Lower lobe of right lung (tissue), 2 donors: ENCODE results near the gene CD63. TPM values are rescaled to one million over a fixed set of nuclear protein-coding genes. Genes with fewer than 3 reads are reported as not detected.
A peak's percentile ranks its signal among the peaks of the same experiment; 100 is the strongest.

Experiments used
- ATAC-seq, 2 donors: fragments of 200-7000 bp; cut with Tn5 transposase; one replicate each; pipeline ENCODE4 v1.9.1; 2020 to 2022; ENCODE audit warnings: mild to moderate bottlenecking in 2 of 2, moderate library complexity in 2 of 2
- DNase-seq: peaks from one replicate; pipeline ENCODE4 v3.0.0-alpha.2; 2020
- H3K27ac ChIP-seq: fragments of 200-600 bp; one replicate; pipeline ENCODE4 v1.8.0; 2022
- H3K27me3 ChIP-seq: fragments of 200-600 bp; one replicate; pipeline ENCODE4 v1.8.0; 2022; ENCODE audit warnings: low read depth
- H3K36me3 ChIP-seq: fragments of 200-600 bp; one replicate; pipeline ENCODE4 v1.8.0; 2022; ENCODE audit warnings: mild to moderate bottlenecking
- H3K4me1 ChIP-seq: fragments of 200-600 bp; one replicate; pipeline ENCODE4 v1.8.0; 2022
- H3K4me3 ChIP-seq: fragments of 200-600 bp; one replicate; pipeline ENCODE4 v1.8.0; 2022; ENCODE audit warnings: mild to moderate bottlenecking
- H3K9me3 ChIP-seq: fragments of 200-600 bp; one replicate; pipeline ENCODE4 v1.8.0; 2022
- intact Hi-C: fragments of 100-400 bp; cut with DNase I; formaldehyde crosslinking; loops from one replicate; pipeline ENCODE4 v1.11.0; 2022
- total RNA-seq: library from RNA; stranded (reverse); fragmentation: NEBNext Ultra II Directional; extraction: Animal tissue kit (Norgen Biotek cat#: 25700); gene quantifications from one replicate; pipeline ENCODE4 v1.2.1, GENCODE V29; 2021
- TF ChIP-seq, protein P1 (sequence below): fragments of 200-600 bp; IDR thresholded peaks from one replicate; pipeline ENCODE4 v1.8.0; 2022; ENCODE audit warnings: antibody characterized with exemption, mild to moderate bottlenecking
- donor health status: DM: no; HTN: yes; CAD: no; lungs with severe emphysema.

Gene CD63
- total RNA-seq, 1 donor from 2014 or later = 1,142 TPM

DNA sequence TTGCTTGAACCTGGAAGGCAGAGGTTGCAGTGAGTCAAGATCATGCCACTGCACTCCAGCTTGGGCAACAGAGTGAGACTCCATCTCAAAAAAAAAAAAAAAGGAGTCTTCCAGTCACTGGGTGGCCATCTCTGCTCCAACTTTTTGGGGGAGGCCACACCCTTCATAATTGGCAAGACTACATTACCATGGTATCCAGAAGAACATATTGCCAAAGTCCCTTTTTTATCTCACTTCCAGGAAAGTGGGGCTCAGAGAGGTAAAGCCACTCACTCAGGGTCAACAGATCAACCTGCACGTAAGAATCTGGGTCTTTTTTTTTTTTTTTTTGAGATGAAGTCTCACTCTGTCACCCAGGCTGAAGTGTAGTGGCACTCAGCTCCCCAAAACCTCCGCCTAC is 5.0 kb upstream of the CD63 start:
- H3K27me3 ChIP-seq = no peaks in the 10 kb centered on the region
- H3K4me3 ChIP-seq = no peak overlapping the region
- no peaks in the 10 kb centered on the region for H3K9me3 ChIP-seq
- peaks cover 42% of the 10 kb centered on the region for H3K4me1 ChIP-seq
- TF ChIP-seq, protein P1, sequence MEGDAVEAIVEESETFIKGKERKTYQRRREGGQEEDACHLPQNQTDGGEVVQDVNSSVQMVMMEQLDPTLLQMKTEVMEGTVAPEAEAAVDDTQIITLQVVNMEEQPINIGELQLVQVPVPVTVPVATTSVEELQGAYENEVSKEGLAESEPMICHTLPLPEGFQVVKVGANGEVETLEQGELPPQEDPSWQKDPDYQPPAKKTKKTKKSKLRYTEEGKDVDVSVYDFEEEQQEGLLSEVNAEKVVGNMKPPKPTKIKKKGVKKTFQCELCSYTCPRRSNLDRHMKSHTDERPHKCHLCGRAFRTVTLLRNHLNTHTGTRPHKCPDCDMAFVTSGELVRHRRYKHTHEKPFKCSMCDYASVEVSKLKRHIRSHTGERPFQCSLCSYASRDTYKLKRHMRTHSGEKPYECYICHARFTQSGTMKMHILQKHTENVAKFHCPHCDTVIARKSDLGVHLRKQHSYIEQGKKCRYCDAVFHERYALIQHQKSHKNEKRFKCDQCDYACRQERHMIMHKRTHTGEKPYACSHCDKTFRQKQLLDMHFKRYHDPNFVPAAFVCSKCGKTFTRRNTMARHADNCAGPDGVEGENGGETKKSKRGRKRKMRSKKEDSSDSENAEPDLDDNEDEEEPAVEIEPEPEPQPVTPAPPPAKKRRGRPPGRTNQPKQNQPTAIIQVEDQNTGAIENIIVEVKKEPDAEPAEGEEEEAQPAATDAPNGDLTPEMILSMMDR = no peak
- intact Hi-C loops = no loop called here
- ATAC-seq (no peak), DNase-seq (no peak)
- H3K36me3 ChIP-seq = no peaks in the 10 kb centered on the region
- H3K27ac ChIP-seq = no peak overlapping the region

DNA sequence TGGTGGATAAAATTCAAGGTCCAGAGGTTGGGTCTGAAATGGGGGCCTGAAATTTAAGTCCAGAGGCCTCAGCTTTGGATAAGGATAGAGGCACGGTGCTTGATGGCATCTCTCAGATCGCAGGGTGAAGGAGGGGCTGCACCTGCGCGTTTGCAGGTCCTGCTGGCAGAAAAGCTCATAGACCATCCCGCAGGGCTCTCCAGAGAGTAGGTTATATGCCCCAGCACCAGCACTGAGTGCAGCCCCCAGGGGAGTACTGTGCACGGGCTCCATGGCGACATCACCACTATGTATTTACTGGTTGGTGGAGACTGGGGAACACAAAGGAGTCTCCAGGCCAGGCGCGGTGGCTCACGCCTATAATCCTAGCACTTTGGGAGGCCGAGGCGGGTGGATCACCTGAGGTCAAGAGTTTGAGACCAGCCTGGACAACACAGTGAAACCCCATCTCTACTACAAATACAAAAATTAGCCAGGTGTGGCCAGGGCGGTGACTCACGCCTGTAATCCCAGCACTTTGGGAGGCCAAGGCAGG is 4.3 kb upstream of the CD63 start:
- ATAC-seq = no peak

DNA sequence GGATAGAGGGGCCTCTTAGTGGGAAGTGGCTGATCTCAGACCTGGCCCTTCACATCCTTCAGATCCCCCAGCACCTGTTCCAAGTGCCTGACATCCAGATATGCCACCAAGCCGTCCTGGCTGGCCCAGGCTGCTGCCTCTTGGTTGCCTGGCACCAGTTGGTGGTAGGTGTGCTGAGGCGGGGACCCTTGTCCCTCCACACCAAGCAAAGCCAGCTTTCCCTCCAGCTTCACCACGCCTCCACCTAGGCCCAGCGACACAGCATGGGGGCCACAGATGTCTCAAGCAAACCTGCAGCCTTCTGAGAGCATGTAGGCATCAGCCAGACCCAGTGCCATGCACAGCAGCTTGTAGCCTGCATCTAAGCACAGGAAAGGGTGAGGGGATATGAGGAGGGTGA is 3.5 kb upstream of the CD63 start:
- DNase-seq (no peak), ATAC-seq (no peak)
- TF ChIP-seq, protein P1 = no peak
- intact Hi-C loops = no loop called here
- H3K27ac ChIP-seq = no peak overlapping the region
- no peaks in the 10 kb centered on the region for H3K9me3 ChIP-seq
- H3K4me3 ChIP-seq = no peak overlapping the region
- no peaks in the 10 kb centered on the region for H3K27me3 ChIP-seq
- H3K36me3 ChIP-seq = peaks cover 2% of the 10 kb centered on the region
- H3K4me1 ChIP-seq = peaks cover 34% of the 10 kb centered on the region

More for the DNA sequence above, 4.3 kb upstream of the CD63 start:
- H3K9me3 ChIP-seq = no peaks in the 10 kb centered on the region
- TF ChIP-seq, protein P1 = no peak
- intact Hi-C loops = no loop called here
- no peaks in the 10 kb centered on the region for H3K36me3 ChIP-seq
- no peak overlapping the region for H3K27ac ChIP-seq
- DNase-seq = no peak
- H3K4me3 ChIP-seq = no peak overlapping the region
- peaks cover 37% of the 10 kb centered on the region for H3K4me1 ChIP-seq
- no peaks in the 10 kb centered on the region for H3K27me3 ChIP-seq

DNA sequence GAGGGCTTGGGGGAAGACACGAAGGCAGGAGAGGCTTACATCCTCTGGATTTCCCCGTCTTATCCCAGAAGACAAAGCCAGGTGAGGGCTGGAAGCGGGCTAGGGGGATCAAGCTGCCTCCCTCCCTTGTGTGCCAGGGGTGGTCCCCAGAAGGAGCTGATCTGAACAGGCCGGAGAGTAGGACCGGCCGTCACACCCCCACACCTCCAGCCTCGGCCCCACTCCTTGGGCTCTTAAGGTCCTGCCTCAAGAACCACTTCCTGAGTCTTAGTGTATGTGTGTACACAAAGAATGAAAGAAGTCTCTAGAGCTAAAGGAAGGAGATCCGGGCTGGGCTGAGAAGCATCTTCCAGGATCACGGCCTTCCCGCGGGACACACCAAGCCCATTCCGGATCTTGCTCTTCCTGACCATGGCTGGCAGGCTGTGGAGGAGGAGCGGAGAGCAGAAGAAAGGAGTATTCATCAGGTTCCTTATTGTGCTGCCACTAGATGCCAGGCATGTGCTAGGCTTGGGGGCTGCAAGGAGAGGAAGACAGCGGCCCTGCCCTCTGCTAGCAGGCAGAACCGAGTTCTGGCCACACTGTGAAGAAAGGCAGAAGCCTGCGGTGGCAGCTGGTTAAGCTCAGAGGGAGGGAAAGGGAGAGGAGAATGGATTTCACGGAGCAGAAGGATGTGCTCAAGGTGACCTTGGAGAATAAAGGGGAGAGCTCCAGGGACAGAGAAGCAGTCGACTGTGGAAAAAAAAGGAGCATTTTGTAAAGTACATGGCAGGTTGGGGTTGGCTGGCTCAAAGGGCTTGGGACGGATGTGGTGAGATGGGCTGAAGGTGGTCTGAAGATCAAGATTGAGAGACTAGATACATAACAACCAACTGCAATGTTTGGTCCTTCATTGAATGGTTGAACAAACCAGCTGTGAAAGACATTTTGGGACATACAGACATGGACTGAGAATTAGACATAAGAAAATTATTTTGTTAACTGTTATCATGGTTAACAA is 1.3 kb upstream of the CD63 start:
- Histone ChIP-seq H3K4me3 (peak overlapping the region; percentile 77), H3K27ac (peak overlapping the region; percentile 98), H3K9me3 (no peaks in the 10 kb centered on the region), H3K4me1 (peaks cover 43% of the 10 kb centered on the region), H3K36me3 (peaks cover 24% of the 10 kb centered on the region), H3K27me3 (no peaks in the 10 kb centered on the region)
- TF ChIP-seq, protein P1 = no peak
- ATAC-seq (peak; percentile 55 to 62), DNase-seq (peak; percentile 73)
- intact Hi-C loops = no loop called here

DNA sequence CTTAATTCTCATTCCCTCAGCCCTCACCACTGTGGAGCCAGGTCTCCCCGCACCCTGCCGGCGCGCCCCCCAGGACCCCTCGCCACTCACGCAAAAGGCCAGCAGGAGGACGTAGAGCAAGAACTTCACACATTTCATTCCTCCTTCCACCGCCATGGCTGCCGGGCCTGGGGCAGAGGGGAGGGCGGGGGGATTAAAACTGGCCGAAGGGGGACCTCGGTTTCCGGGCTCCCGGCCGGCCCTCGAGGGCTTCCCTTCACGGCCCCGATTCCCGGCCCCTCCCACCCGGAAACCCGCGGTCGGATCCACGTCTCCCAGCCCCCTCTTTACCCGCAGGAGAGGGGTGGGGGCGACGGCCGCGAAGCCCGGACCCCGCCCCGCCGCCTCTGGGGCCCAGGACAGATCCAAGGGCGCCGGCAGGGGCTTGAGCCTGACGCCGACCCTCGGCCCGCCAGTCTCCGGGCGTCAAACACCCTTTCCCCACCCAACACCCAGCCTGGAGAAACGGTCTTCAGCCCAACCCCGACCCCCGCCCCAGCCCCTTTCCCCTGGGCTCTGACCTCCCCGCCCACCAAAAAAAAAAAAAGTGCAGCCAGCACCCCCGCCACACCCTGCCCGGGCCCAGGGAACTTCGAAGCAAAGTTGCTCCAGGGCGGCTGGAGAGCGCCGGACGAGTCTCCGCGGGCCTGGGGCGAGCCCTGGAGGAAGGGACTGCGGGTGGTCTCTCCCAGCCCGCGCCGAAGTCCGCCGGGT is 447 bp downstream of the CD63 start:
- Histone ChIP-seq H3K4me1 (peaks cover 48% of the 10 kb centered on the region), H3K27ac (peak overlapping the region; percentile 98), H3K27me3 (no peaks in the 10 kb centered on the region), H3K36me3 (peaks cover 41% of the 10 kb centered on the region), H3K4me3 (peak overlapping the region; percentile 77), H3K9me3 (no peaks in the 10 kb centered on the region)
- DNase-seq (peak; percentile 89), ATAC-seq (peak; percentile 73 to 74)
- intact Hi-C loops = no loop called here
- TF ChIP-seq, protein P1 = no peak
